Uterus (tissue), 2 donors: Measurements from ENCODE around the gene NLGN1.

ENCODE experiments used
- CTCF ChIP-seq, 4 experiments: fragments of 200-600 bp in 2 of 4; fragments of 450-650 bp in 2 of 4; sonication (generic) in 2 of 4; IDR thresholded peaks; one replicate each; pipeline ENCODE4 v1.5.1; 2016 to 2019; ENCODE audit warnings: antibody characterized with exemption in 4 of 4, mild to moderate bottlenecking in 2 of 4, moderate library complexity in 1 of 4
- POLR2A ChIP-seq, 2 donors: fragments of 450-650 bp; IDR thresholded peaks; one replicate each; pipeline ENCODE4 v1.6.1; 2016; ENCODE audit warnings: antibody characterized with exemption in 2 of 2, mild to moderate bottlenecking in 1 of 2, moderate library complexity in 1 of 2

- no peak for TF ChIP-seq CTCF (IDR thresholded peaks at IDR 0.05)
- TF ChIP-seq POLR2A (IDR thresholded peaks at IDR 0.05) = no peak
Observed at GRCh38 chr3:173401369-173401768, 3.8 kb downstream of the NLGN1 start.
